Caco-2 (cell line): Measurements from ENCODE around the gene RUVBL1. TPM values are rescaled to one million over a fixed set of nuclear protein-coding genes. Genes with fewer than 3 reads are reported as not detected.

Experiments used
- BruUV-seq: library from RNA; stranded (reverse); fragments of 400-500 nt; replicated peaks from 2 replicates; lab custom pipeline; 2021; lab: Mats Ljungman, UMichigan
- CTCF ChIA-PET: fragments of 300-600 bp; sonication (Branson Sonifier 250); formaldehyde crosslinking; loops from one replicate; lab custom pipeline; 2022; ENCODE audit warnings: antibody characterized with exemption; lab: Charles Lee
- POLR2A ChIA-PET: fragments of 300-600 bp; sonication (Branson Sonifier 250); formaldehyde crosslinking; loops from one replicate; lab custom pipeline; 2022; ENCODE audit warnings: antibody characterized with exemption; lab: Charles Lee
- DNase-seq, 2 experiments: peaks; one replicate each; pipeline versions ENCODE4 v3.0.0 to v3.0.0-alpha.2; 2020 to 2022
- H3K27me3 ChIP-seq: replicated peaks from 2 replicates; pipeline ENCODE4 v1.6.0; 2011; ENCODE audit warnings: low read length; ENCODE audit not compliant: control insufficient read depth, insufficient read depth
- H3K36me3 ChIP-seq: 2 replicates; pipeline ENCODE4 v1.5.1; 2011; ENCODE audit warnings: low read length; ENCODE audit not compliant: control insufficient read depth, insufficient read depth
- H3K4me1 ChIP-seq: fragments of 250-450 bp; sonication (Bioruptor Pico); 2 replicates; pipeline ENCODE4 v1.5.1; 2020; ENCODE audit warnings: mild to moderate bottlenecking
- H3K4me3 ChIP-seq: 2 replicates; pipeline ENCODE4 v1.5.1; 2011; ENCODE audit warnings: low read depth, mild to moderate bottlenecking, control low read depth, low read length
- H3K9me3 ChIP-seq: fragments of 250-450 bp; sonication (Bioruptor Pico); 2 replicates; pipeline ENCODE4 v1.5.1; 2020; ENCODE audit warnings: mild to moderate bottlenecking, moderate library complexity
- H3K27ac Mint-ChIP-seq: one replicate; pipeline ENCODE4 v1.8.0; 2022; ENCODE audit warnings: mixed read lengths; ENCODE audit not compliant: unreplicated experiment
- H3K27me3 Mint-ChIP-seq: one replicate; pipeline ENCODE4 v1.8.0; 2022; ENCODE audit warnings: mixed read lengths; ENCODE audit not compliant: insufficient read depth, unreplicated experiment
- H3K36me3 Mint-ChIP-seq: one replicate; pipeline ENCODE4 v1.8.0; 2022; ENCODE audit warnings: mild to moderate bottlenecking, mixed read lengths; ENCODE audit not compliant: insufficient read depth, unreplicated experiment
- H3K4me1 Mint-ChIP-seq: one replicate; pipeline ENCODE4 v1.8.0; 2022; ENCODE audit warnings: low read depth, mixed read lengths; ENCODE audit not compliant: unreplicated experiment
- H3K4me3 Mint-ChIP-seq: one replicate; pipeline ENCODE4 v1.8.0; 2022; ENCODE audit warnings: mild to moderate bottlenecking, moderate library complexity, mixed read lengths; ENCODE audit not compliant: unreplicated experiment
- H3K9me3 Mint-ChIP-seq: one replicate; pipeline ENCODE4 v1.8.0; 2022; ENCODE audit warnings: mixed read lengths; ENCODE audit not compliant: unreplicated experiment
- intact Hi-C: fragments of 100-400 bp; cut with micrococcal nuclease; formaldehyde crosslinking; loops from one replicate; pipeline ENCODE4 v1.10.0; 2022; ENCODE audit not compliant: unreplicated experiment
- total RNA-seq: library from RNA; stranded (reverse); gene quantifications from 2 replicates; pipeline ENCODE4 v1.2.3, GENCODE V29; 2022
- TF ChIP-seq, protein P1 (sequence below), 2 experiments: fragments of 200-600 bp in 1 of 2; IDR thresholded peaks; 1 replicate in 1 of 2; 2 replicates in 1 of 2; pipeline versions ENCODE4 v1.5.1 to v1.8.0; 2011 to 2022; ENCODE audit warnings: antibody characterized with exemption in 1 of 2, control low read depth in 1 of 2, inconsistent platforms in 1 of 2, low read depth in 1 of 2, low read length in 1 of 2, mild to moderate bottlenecking in 1 of 2, moderate library complexity in 1 of 2; ENCODE audit not compliant: insufficient read depth in 1 of 2, severe bottlenecking in 1 of 2, unreplicated experiment in 1 of 2

Gene RUVBL1
- total RNA-seq, 1 experiment from 2014 or later: 56.4 TPM

DNA sequence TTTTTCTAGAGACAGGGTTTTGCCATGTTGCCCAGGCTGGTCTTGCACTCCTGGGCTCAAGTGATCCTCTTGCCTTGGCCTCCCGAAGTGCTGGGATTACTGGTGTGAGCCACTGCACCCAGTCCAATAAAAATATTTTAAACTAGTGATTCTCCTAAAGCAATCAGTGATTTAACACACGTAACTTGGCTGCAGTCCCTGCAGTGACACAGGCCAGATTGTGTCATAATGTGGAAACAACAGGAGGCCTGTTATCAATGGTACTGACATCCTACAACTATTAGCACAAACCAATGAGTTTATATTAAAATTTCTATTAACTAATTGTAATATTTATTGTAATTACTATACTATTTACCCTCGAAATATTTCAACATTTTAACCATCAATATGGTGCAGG, 73.0 kb downstream of the RUVBL1 start:
- no peak overlapping the region; the same call in 1 of the 2 replicates for H3K4me3 ChIP-seq
- CTCF ChIA-PET: no interaction called here
- no TSS peak for BruUV-seq
- H3K36me3 ChIP-seq: peaks cover 6% of the 10 kb centered on the region
- DNase-seq: no peak
- Mint-ChIP-seq H3K27me3 (peaks cover 5% of the 10 kb centered on the region), H3K27ac (no peak overlapping the region), H3K4me3 (no peak overlapping the region), H3K4me1 (peaks cover 28% of the 10 kb centered on the region), H3K9me3 (no peaks in the 10 kb centered on the region), H3K36me3 (peaks cover 21% of the 10 kb centered on the region)
- H3K9me3 ChIP-seq: no peaks in the 10 kb centered on the region
- intact Hi-C loops: no loop called here
- POLR2A ChIA-PET: no interaction called here
- H3K27me3 ChIP-seq: no peaks in the 10 kb centered on the region
- TF ChIP-seq, protein P1, sequence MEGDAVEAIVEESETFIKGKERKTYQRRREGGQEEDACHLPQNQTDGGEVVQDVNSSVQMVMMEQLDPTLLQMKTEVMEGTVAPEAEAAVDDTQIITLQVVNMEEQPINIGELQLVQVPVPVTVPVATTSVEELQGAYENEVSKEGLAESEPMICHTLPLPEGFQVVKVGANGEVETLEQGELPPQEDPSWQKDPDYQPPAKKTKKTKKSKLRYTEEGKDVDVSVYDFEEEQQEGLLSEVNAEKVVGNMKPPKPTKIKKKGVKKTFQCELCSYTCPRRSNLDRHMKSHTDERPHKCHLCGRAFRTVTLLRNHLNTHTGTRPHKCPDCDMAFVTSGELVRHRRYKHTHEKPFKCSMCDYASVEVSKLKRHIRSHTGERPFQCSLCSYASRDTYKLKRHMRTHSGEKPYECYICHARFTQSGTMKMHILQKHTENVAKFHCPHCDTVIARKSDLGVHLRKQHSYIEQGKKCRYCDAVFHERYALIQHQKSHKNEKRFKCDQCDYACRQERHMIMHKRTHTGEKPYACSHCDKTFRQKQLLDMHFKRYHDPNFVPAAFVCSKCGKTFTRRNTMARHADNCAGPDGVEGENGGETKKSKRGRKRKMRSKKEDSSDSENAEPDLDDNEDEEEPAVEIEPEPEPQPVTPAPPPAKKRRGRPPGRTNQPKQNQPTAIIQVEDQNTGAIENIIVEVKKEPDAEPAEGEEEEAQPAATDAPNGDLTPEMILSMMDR (IDR thresholded peaks at IDR 0.05; ENCODE audit: insufficient read depth in 1 of 2, low read depth in 1 of 2, low read length in 1 of 2, severe bottlenecking in 1 of 2, unreplicated experiment in 1 of 2): no peak
- peaks cover 15% of the 10 kb centered on the region for H3K4me1 ChIP-seq

- Histone ChIP-seq H3K4me1 (no peaks in the 10 kb centered on the region), H3K9me3 (no peaks in the 10 kb centered on the region), H3K4me3 (no peak overlapping the region), H3K36me3 (no peaks in the 10 kb centered on the region), H3K27me3 (no peaks in the 10 kb centered on the region)
- peaks cover 8% of the 10 kb centered on the region for H3K27me3 Mint-ChIP-seq
- ChIA-PET CTCF (no interaction called here), POLR2A (no interaction called here)
- TF ChIP-seq, protein P1 (IDR thresholded peaks at IDR 0.05; ENCODE audit: insufficient read depth in 1 of 2, low read depth in 1 of 2, low read length in 1 of 2, severe bottlenecking in 1 of 2, unreplicated experiment in 1 of 2): no peak
- no peaks in the 10 kb centered on the region for H3K36me3 Mint-ChIP-seq
- intact Hi-C loops: no loop called here
- no peak overlapping the region for H3K27ac Mint-ChIP-seq
- H3K4me1 Mint-ChIP-seq: no peaks in the 10 kb centered on the region
- no peaks in the 10 kb centered on the region for H3K9me3 Mint-ChIP-seq
- BruUV-seq: no TSS peak
- no peak for DNase-seq
- H3K4me3 Mint-ChIP-seq: no peak overlapping the region
Measured at GRCh38 chr3:128041344-128041743, 82.3 kb downstream of the RUVBL1 start.

DNA sequence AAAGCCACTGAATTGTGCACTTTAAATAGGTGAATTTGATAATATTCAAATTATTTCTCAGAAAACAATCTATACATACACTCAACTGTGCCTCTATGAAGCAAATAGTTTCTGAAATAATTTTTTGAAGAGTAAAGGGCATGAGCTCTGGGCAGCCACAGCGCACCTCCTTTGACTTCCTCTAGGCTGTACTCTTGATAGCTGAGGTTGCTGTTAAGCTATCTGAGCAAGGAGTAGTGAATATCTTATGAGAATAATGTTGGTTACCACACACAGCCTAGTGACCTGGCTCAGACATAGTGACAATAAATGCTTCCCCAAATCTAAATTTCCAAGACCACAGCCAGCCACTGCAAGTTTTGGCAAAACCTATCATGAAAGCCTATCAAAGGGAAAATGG, 83.0 kb downstream of the RUVBL1 start:
- H3K27ac Mint-ChIP-seq: no peak overlapping the region
- POLR2A ChIA-PET: no interaction called here
- no peak overlapping the region for H3K4me3 ChIP-seq
- no TSS peak for BruUV-seq
- no peaks in the 10 kb centered on the region for H3K36me3 ChIP-seq
- H3K27me3 ChIP-seq: no peaks in the 10 kb centered on the region
- H3K9me3 Mint-ChIP-seq: no peaks in the 10 kb centered on the region
- no peaks in the 10 kb centered on the region for H3K9me3 ChIP-seq
- no peaks in the 10 kb centered on the region for H3K36me3 Mint-ChIP-seq
- TF ChIP-seq, protein P1 (IDR thresholded peaks at IDR 0.05; ENCODE audit: insufficient read depth in 1 of 2, low read depth in 1 of 2, low read length in 1 of 2, severe bottlenecking in 1 of 2, unreplicated experiment in 1 of 2): no peak
- no peaks in the 10 kb centered on the region for H3K4me1 Mint-ChIP-seq
- no peaks in the 10 kb centered on the region for H3K4me1 ChIP-seq
- CTCF ChIA-PET: no interaction called here
- H3K4me3 Mint-ChIP-seq: no peak overlapping the region
- H3K27me3 Mint-ChIP-seq: peaks cover 8% of the 10 kb centered on the region
- no peak for DNase-seq
- intact Hi-C loops: no loop called here
